ENCODE measurements around the gene HOXD1.

DNA sequence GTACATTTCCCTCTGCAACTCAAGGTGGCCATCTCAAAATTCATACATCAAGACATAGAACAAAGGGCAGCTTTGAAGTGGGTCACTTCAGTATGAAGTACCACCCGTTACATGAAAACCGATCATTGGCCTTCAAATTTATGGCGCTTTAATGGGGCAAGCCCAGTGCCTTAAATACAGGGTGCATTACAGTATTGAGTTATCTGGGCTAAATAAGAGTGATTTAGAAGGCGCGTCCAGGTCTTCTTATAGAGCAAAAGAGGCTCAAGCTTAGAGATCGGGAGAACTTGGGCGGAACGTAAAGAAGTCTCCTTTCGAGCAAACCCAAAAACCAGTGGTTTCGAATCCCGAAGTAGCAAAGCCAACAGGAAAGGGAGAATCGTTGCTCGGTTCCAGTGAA lies 24.3 kb upstream of the HOXD1 start:
- TF ChIP-seq, protein P1, sequence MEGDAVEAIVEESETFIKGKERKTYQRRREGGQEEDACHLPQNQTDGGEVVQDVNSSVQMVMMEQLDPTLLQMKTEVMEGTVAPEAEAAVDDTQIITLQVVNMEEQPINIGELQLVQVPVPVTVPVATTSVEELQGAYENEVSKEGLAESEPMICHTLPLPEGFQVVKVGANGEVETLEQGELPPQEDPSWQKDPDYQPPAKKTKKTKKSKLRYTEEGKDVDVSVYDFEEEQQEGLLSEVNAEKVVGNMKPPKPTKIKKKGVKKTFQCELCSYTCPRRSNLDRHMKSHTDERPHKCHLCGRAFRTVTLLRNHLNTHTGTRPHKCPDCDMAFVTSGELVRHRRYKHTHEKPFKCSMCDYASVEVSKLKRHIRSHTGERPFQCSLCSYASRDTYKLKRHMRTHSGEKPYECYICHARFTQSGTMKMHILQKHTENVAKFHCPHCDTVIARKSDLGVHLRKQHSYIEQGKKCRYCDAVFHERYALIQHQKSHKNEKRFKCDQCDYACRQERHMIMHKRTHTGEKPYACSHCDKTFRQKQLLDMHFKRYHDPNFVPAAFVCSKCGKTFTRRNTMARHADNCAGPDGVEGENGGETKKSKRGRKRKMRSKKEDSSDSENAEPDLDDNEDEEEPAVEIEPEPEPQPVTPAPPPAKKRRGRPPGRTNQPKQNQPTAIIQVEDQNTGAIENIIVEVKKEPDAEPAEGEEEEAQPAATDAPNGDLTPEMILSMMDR (IDR thresholded peaks at IDR 0.05; ENCODE audit: insufficient read depth, low read length, poor library complexity, severe bottlenecking), result no peak
- no peak for TF ChIP-seq EZH2phosphoT487 (conservative IDR thresholded peaks at IDR 0.05; ENCODE audit: low read length)

All from SU-DHL-6 (cell line).